CD8-positive, alpha-beta memory T cell (primary cell): ENCODE results near the gene ACTRT2. TPM values are rescaled to one million over a fixed set of nuclear protein-coding genes. Genes with fewer than 3 reads are reported as not detected.

Source experiments
- CTCF ChIA-PET: fragments of 350-600 bp; sonication (Branson Sonifier 250); formaldehyde crosslinking; loops from one replicate; lab custom pipeline; 2021; ENCODE audit warnings: antibody characterized with exemption; lab: Charles Lee
- POLR2A ChIA-PET: fragments of 350-600 bp; sonication (Branson Sonifier 250); formaldehyde crosslinking; loops from one replicate; lab custom pipeline; 2021; ENCODE audit warnings: antibody characterized with exemption; lab: Charles Lee
- DNase-seq, 5 donors: peaks; one replicate each; pipeline versions ENCODE4 v3.0.0 to v3.0.0-alpha.2; 2020 to 2022; ENCODE audit warnings: mixed read lengths in 1 of 5
- H3K27ac ChIP-seq: one replicate; pipeline ENCODE4 v1.7.0; 2013; ENCODE audit warnings: low read depth, mild to moderate bottlenecking, low read length, moderate library complexity
- H3K27me3 ChIP-seq: 2 replicates; pipeline ENCODE4 v1.7.0; 2013; ENCODE audit warnings: low read length, mild to moderate bottlenecking; ENCODE audit not compliant: insufficient read depth, poor library complexity, severe bottlenecking
- H3K36me3 ChIP-seq: 2 replicates; pipeline ENCODE4 v1.7.0; 2013; ENCODE audit warnings: mild to moderate bottlenecking, low read length, moderate library complexity; ENCODE audit not compliant: insufficient read depth
- H3K4me1 ChIP-seq: 2 replicates; pipeline ENCODE4 v1.7.0; 2013; ENCODE audit warnings: mild to moderate bottlenecking, low read length, moderate library complexity; ENCODE audit not compliant: insufficient read depth
- H3K4me3 ChIP-seq: 2 replicates; pipeline ENCODE4 v1.7.0; 2013; ENCODE audit warnings: mild to moderate bottlenecking, low read length
- H3K9me3 ChIP-seq: 2 replicates; pipeline ENCODE4 v1.7.0; 2013; ENCODE audit warnings: mild to moderate bottlenecking, low read length
- H3K27ac Mint-ChIP-seq, 8 donors: one replicate each; pipeline ENCODE4 v1.8.0; 2020 to 2021; ENCODE audit warnings: mixed read lengths in 8 of 8, mild to moderate bottlenecking in 6 of 8, inconsistent platforms in 3 of 8, moderate library complexity in 3 of 8
- H3K27me3 Mint-ChIP-seq, 2 donors: one replicate each; pipeline ENCODE4 v1.8.0; 2020 to 2021; ENCODE audit warnings: mixed read lengths in 2 of 2, mild to moderate bottlenecking in 1 of 2, moderate library complexity in 1 of 2
- H3K36me3 Mint-ChIP-seq, 3 donors: one replicate each; pipeline ENCODE4 v1.8.0; 2020 to 2021; ENCODE audit warnings: mixed read lengths in 3 of 3, inconsistent platforms in 1 of 3, mild to moderate bottlenecking in 1 of 3
- H3K4me1 Mint-ChIP-seq, 3 donors: one replicate each; pipeline ENCODE4 v1.8.0; 2020 to 2021; ENCODE audit warnings: mixed read lengths in 3 of 3, inconsistent platforms in 1 of 3, mild to moderate bottlenecking in 1 of 3
- H3K4me3 Mint-ChIP-seq, 7 donors: one replicate each; pipeline ENCODE4 v1.8.0; 2020 to 2021; ENCODE audit warnings: mixed read lengths in 7 of 7, mild to moderate bottlenecking in 6 of 7, moderate library complexity in 4 of 7, inconsistent platforms in 2 of 7
- H3K9me3 Mint-ChIP-seq, 5 donors: one replicate each; pipeline ENCODE4 v1.8.0; 2020 to 2022; ENCODE audit warnings: mixed read lengths in 5 of 5, mild to moderate bottlenecking in 3 of 5, moderate library complexity in 2 of 5, inconsistent platforms in 1 of 5
- polyA plus RNA-seq: library from polyadenylated mRNA; unstranded; fragments of 300-500 nt; fragmentation: Illumina TruSeq; gene quantifications from one replicate; pipeline ENCODE4 v1.2.3, GENCODE V29; 2021
- total RNA-seq, 2 experiments: library from RNA; stranded (reverse); gene quantifications; one replicate each; pipeline ENCODE4 v1.2.3, GENCODE V29; 2021

Gene ACTRT2
- total and polyA plus RNA-seq, 3 experiments from 2014 or later: not detected

GRCh38 chr1:3028531-3029282, 7.4 kb downstream of the ACTRT2 start:
- Mint-ChIP-seq H3K36me3 (no peaks in the 10 kb centered on the region), H3K9me3 (no peaks in the 10 kb centered on the region), H3K27ac (no peak overlapping the region), H3K27me3 (no peaks in the 10 kb centered on the region), H3K4me3 (no peak overlapping the region), H3K4me1 (peaks cover 5 to 16% (median 9%) of the 10 kb centered on the region in 3 donors)
- H3K27me3 ChIP-seq: no peaks in the 10 kb centered on the region
- no peaks in the 10 kb centered on the region for H3K36me3 ChIP-seq
- DNase-seq: peak in 1 of 5 donors; percentile 42
- no peak overlapping the region for H3K4me3 ChIP-seq
- H3K4me1 ChIP-seq: peaks cover 10% of the 10 kb centered on the region
- ChIA-PET POLR2A (no interaction called here), CTCF (interaction anchor here (1.3 kb wide), 1 partner anchor 16 kb away, joined by 4 read pairs; no protein-coding TSS in a partner anchor)
- H3K27ac ChIP-seq: no peak overlapping the region
- H3K9me3 ChIP-seq: no peaks in the 10 kb centered on the region

GRCh38 chr1:3029481-3029961, 8.3 kb downstream of the ACTRT2 start:
- H3K27ac ChIP-seq: no peak overlapping the region
- H3K9me3 Mint-ChIP-seq: no peaks in the 10 kb centered on the region
- no peaks in the 10 kb centered on the region for H3K27me3 ChIP-seq
- H3K27ac Mint-ChIP-seq: peak overlapping the region in 1 of 8 donors; percentile 15
- CTCF ChIA-PET: no interaction called here
- peaks cover 5 to 21% (median 12%) of the 10 kb centered on the region in 3 donors for H3K4me1 Mint-ChIP-seq
- peaks cover 18% of the 10 kb centered on the region for H3K4me1 ChIP-seq
- no peak overlapping the region for H3K4me3 Mint-ChIP-seq
- H3K4me3 ChIP-seq: no peak overlapping the region
- no peaks in the 10 kb centered on the region for H3K9me3 ChIP-seq
- DNase-seq: peak in 1 of 5 donors; percentile 17
- no peaks in the 10 kb centered on the region for H3K36me3 Mint-ChIP-seq
- POLR2A ChIA-PET: no interaction called here
- no peaks in the 10 kb centered on the region for H3K36me3 ChIP-seq
- H3K27me3 Mint-ChIP-seq: no peaks in the 10 kb centered on the region

DNA sequence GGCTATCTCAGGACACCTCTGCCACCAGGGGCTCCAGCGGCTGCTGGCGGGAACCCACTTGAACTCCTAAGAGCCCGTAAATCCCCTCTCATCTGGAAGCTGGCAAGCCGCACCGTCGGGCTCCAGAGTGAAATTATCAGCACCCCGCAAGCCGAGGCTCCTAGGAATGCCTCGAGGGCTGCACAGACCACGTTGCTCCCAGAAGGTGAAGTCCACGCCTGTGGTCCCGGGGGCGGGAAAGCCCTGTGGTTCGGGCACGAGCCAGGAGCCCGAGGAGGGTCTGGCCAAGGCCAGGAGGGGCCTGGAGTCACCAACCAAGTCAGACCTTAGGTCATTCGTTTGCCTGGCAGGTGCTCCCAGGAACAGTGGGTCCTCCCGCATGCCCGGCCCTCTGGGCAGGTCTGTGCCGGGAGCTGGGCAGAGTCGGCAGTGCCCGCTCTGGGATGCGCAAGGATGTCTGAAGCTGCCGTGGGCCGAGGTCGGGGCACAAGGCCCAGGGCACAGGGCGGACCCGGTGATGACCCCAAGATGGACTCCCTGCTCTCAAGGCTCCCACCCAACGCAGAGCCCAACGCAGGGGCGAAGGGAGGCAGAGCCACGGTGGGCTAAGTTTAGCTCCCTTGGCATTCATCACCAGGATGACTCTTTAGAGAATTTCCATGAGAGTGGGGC, 8.9 kb downstream of the ACTRT2 start:
- CTCF ChIA-PET: no interaction called here
- no peak overlapping the region for H3K4me3 Mint-ChIP-seq
- Histone ChIP-seq H3K4me3 (no peak overlapping the region), H3K27me3 (no peaks in the 10 kb centered on the region), H3K9me3 (no peaks in the 10 kb centered on the region), H3K36me3 (no peaks in the 10 kb centered on the region), H3K27ac (no peak overlapping the region), H3K4me1 (peaks cover 18% of the 10 kb centered on the region)
- H3K27me3 Mint-ChIP-seq: peaks cover 0 to 2% of the 10 kb centered on the region in 2 donors
- POLR2A ChIA-PET: no interaction called here
- H3K36me3 Mint-ChIP-seq: no peaks in the 10 kb centered on the region
- H3K27ac Mint-ChIP-seq: no peak overlapping the region
- H3K4me1 Mint-ChIP-seq: peaks cover 5 to 21% (median 12%) of the 10 kb centered on the region in 3 donors
- DNase-seq: peak in 1 of 5 donors; percentile 42
- H3K9me3 Mint-ChIP-seq: no peaks in the 10 kb centered on the region

DNA sequence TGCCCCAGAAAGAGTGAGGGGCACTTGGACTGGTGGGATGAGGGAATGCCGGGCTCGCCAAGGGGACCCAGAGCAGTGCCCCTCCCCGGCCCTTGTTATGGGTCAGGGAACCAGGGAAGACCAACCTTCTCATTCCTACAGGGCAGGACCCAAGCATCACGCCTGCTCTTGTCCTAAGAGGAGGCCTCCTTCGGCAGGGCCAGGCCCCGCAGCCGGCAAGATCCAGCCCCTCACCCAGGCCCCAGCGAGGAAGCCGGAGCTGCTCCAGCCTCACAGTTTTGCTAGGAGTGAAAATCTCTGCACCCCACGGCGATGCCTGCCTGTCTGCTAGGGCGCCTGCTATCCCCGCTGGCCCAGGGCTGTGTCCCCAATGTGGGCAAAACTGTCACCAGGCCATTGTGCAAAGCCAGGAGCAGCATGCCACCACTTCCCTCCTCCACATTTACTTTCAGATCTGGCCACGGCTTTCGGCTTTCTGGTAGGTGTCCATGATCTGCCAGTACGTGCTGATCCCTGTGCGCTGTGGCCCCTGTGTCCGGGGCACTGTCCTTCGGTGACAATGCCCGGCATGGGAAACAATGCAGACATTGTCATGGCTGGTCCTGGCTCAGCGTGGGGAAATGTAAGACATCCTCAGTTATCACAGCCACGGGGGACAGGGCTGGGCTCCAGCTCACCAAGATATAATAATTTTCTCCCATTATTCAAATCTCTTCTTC, 9.6 kb downstream of the ACTRT2 start:
- Mint-ChIP-seq H3K9me3 (no peaks in the 10 kb centered on the region), H3K4me3 (no peak overlapping the region), H3K36me3 (no peaks in the 10 kb centered on the region), H3K27ac (no peak overlapping the region), H3K27me3 (peaks cover 0 to 2% of the 10 kb centered on the region in 2 donors), H3K4me1 (peaks cover 5 to 21% (median 12%) of the 10 kb centered on the region in 3 donors)
- Histone ChIP-seq H3K4me3 (no peak overlapping the region), H3K27ac (no peak overlapping the region), H3K27me3 (no peaks in the 10 kb centered on the region), H3K36me3 (no peaks in the 10 kb centered on the region), H3K4me1 (peaks cover 18% of the 10 kb centered on the region), H3K9me3 (no peaks in the 10 kb centered on the region)
- ChIA-PET POLR2A (no interaction called here), CTCF (no interaction called here)
- DNase-seq: peak in 1 of 5 donors; percentile 40

GRCh38 chr1:3031401-3032221, 10.3 kb downstream of the ACTRT2 start:
- Mint-ChIP-seq H3K9me3 (no peaks in the 10 kb centered on the region), H3K4me1 (peaks cover 5 to 21% (median 12%) of the 10 kb centered on the region in 3 donors), H3K4me3 (no peak overlapping the region), H3K27ac (no peak overlapping the region), H3K36me3 (no peaks in the 10 kb centered on the region), H3K27me3 (peaks cover 0 to 2% of the 10 kb centered on the region in 2 donors)
- ChIA-PET CTCF (no interaction called here), POLR2A (no interaction called here)
- no peaks in the 10 kb centered on the region for H3K9me3 ChIP-seq
- DNase-seq: peak in 1 of 5 donors; percentile 39
- H3K36me3 ChIP-seq: no peaks in the 10 kb centered on the region
- no peak overlapping the region for H3K27ac ChIP-seq
- peaks cover 18% of the 10 kb centered on the region for H3K4me1 ChIP-seq
- H3K27me3 ChIP-seq: no peaks in the 10 kb centered on the region
- H3K4me3 ChIP-seq: no peak overlapping the region

DNA sequence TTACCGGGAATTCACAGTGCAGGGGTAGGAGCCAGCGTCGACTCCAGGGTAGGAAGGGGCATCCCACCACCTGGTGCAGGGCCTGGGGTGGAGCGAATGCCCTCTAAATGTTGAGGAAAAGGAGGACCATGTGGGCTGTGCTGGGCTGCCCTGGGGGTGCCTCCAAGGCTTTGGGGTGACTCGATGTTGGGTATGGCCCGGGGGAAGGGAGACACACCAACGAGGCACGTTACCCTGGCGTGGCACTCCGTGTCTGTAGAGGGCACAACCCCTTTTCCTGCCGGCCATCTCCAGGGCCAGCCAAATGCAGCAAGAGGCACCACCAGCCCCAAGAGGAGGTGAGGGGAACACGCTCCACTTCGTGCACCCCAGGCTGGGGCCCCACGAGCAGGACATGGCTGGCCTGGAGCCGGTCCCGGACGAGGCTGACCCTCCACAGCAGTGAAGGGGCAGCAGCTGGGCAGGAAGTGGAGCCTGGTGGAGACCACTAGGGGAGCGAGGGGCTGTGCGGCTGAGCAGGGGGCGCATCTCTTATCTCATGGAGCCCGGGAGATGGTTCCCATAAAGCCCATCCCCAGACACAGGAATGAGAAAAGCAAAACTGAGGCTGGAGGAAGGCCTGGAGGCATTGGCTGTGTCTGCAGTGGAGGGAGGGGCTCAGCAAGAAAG, 11.2 kb downstream of the ACTRT2 start:
- Mint-ChIP-seq H3K27me3 (peaks cover 0 to 2% of the 10 kb centered on the region in 2 donors), H3K27ac (peak overlapping the region in 2 of 8 donors; percentile 24 to 75), H3K4me3 (peak overlapping the region in 2 of 7 donors; percentile 19 to 41), H3K9me3 (no peaks in the 10 kb centered on the region), H3K36me3 (no peaks in the 10 kb centered on the region), H3K4me1 (peaks cover 5 to 21% (median 12%) of the 10 kb centered on the region in 3 donors)
- H3K36me3 ChIP-seq: no peaks in the 10 kb centered on the region
- H3K4me1 ChIP-seq: peaks cover 18% of the 10 kb centered on the region
- ChIA-PET CTCF (no interaction called here), POLR2A (no interaction called here)
- H3K27ac ChIP-seq: no peak overlapping the region
- H3K9me3 ChIP-seq: no peaks in the 10 kb centered on the region
- H3K4me3 ChIP-seq: no peak overlapping the region
- H3K27me3 ChIP-seq: no peaks in the 10 kb centered on the region
- peak in 1 of 5 donors; percentile 40 for DNase-seq
